ENCODE results near the gene ZNF775.

ZNF775 gene

DNA sequence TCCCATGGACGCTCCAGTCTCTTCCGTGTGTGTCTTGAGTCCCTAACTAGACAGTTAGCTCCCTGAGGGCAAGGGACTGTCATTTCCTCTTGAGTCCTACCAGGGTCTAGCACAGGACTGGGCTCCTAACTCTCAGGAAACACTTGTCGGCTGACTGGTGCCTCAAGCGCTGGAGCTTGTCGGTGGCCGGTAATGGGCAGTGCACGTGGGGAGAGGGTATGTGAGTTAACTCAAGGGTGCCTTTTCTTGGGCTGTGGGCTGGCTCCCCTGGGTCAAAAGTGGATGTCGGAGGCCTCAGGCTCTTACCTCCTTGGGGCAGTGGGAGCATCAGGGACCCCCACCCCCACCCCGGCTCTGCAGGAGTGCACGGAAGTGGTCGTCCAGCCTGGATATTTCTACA, 32.9 kb downstream of the ZNF775 start:
- H3K27me3 ChIP-seq (ENCODE audit: insufficient read depth, poor library complexity, severe bottlenecking): no peaks in the 10 kb centered on the region
- H3K27ac ChIP-seq (replicated peaks): no peak overlapping the region
- H3K4me3 ChIP-seq (replicated peaks; ENCODE audit: insufficient read depth, low read length): no peak overlapping the region
- no peak for TF ChIP-seq SPI1 (IDR thresholded peaks at IDR 0.05; ENCODE audit: borderline replicate concordance, low read depth)
- TF ChIP-seq, protein P1, sequence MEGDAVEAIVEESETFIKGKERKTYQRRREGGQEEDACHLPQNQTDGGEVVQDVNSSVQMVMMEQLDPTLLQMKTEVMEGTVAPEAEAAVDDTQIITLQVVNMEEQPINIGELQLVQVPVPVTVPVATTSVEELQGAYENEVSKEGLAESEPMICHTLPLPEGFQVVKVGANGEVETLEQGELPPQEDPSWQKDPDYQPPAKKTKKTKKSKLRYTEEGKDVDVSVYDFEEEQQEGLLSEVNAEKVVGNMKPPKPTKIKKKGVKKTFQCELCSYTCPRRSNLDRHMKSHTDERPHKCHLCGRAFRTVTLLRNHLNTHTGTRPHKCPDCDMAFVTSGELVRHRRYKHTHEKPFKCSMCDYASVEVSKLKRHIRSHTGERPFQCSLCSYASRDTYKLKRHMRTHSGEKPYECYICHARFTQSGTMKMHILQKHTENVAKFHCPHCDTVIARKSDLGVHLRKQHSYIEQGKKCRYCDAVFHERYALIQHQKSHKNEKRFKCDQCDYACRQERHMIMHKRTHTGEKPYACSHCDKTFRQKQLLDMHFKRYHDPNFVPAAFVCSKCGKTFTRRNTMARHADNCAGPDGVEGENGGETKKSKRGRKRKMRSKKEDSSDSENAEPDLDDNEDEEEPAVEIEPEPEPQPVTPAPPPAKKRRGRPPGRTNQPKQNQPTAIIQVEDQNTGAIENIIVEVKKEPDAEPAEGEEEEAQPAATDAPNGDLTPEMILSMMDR (IDR thresholded peaks at IDR 0.05; ENCODE audit: insufficient read depth, low read length): no peak
- no peak for TF ChIP-seq POLR2AphosphoS5 (IDR thresholded peaks at IDR 0.05; ENCODE audit: low read depth)
- TF ChIP-seq GABPA (IDR thresholded peaks at IDR 0.05; ENCODE audit: low read depth): no peak
- TF ChIP-seq, protein P2, sequence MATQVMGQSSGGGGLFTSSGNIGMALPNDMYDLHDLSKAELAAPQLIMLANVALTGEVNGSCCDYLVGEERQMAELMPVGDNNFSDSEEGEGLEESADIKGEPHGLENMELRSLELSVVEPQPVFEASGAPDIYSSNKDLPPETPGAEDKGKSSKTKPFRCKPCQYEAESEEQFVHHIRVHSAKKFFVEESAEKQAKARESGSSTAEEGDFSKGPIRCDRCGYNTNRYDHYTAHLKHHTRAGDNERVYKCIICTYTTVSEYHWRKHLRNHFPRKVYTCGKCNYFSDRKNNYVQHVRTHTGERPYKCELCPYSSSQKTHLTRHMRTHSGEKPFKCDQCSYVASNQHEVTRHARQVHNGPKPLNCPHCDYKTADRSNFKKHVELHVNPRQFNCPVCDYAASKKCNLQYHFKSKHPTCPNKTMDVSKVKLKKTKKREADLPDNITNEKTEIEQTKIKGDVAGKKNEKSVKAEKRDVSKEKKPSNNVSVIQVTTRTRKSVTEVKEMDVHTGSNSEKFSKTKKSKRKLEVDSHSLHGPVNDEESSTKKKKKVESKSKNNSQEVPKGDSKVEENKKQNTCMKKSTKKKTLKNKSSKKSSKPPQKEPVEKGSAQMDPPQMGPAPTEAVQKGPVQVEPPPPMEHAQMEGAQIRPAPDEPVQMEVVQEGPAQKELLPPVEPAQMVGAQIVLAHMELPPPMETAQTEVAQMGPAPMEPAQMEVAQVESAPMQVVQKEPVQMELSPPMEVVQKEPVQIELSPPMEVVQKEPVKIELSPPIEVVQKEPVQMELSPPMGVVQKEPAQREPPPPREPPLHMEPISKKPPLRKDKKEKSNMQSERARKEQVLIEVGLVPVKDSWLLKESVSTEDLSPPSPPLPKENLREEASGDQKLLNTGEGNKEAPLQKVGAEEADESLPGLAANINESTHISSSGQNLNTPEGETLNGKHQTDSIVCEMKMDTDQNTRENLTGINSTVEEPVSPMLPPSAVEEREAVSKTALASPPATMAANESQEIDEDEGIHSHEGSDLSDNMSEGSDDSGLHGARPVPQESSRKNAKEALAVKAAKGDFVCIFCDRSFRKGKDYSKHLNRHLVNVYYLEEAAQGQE (IDR thresholded peaks at IDR 0.05; ENCODE audit: insufficient replicate concordance, low read depth): no peak
- DNase-seq (ENCODE audit: low read depth in 1 of 2, low spot score in 1 of 2): no peak

DNA sequence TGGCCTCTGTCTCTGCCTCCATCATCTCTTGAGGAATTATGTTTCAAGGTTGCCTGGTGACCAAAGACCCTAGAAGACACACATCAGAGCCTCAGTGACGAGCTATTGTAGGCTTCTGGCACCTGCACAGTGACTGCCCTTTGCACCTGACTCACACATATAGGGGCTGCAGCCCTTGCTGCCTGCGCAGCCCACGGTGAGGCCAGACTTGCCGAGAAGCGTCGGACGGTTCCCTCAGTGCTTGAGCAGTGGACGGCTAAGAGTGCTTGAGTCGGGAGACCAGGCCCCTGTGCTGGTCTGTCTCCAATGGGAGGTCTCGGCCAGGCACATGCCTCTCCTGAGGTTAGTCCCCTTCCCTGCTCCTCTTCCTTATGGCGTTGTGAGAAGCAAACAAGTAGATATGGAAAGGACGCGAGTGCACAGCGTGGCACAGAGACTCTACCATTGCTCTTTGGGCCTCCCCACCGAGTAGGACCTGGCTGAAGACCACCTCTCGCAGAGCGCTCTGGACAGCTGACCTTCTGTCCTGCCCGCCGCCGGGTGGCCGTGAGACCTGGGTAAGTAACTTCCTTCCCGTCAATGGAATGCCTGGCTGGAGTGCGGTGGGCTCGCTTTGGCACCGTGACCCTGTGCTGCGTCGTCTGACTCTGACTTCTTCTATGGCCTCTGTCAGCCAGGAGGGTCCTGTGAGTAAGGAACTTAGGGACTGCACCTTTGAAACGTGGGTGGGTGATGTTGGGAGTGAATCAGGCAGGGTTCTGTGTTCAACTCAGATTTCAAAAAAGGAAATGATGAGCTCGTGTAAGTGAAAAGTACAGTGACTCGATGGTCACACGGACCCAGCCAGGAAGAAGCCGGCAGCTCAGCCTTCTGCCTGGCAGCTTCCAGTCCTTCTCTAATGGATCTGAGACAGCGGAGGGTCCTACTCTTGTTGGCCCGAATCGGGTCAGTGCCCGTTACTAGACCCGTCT, 33.7 kb downstream of the ZNF775 start:
- Histone ChIP-seq H3K4me3 (replicated peaks; ENCODE audit: insufficient read depth, low read length) (no peak overlapping the region), H3K27ac (replicated peaks) (no peak overlapping the region), H3K27me3 (ENCODE audit: insufficient read depth, poor library complexity, severe bottlenecking) (no peaks in the 10 kb centered on the region)
- DNase-seq (ENCODE audit: low read depth in 1 of 2, low spot score in 1 of 2): no peak
- TF ChIP-seq GABPA (IDR thresholded peaks at IDR 0.05; ENCODE audit: low read depth) (no peak), SPI1 (IDR thresholded peaks at IDR 0.05; ENCODE audit: borderline replicate concordance, low read depth) (no peak), POLR2AphosphoS5 (IDR thresholded peaks at IDR 0.05; ENCODE audit: low read depth) (no peak)
- TF ChIP-seq, protein P2 (IDR thresholded peaks at IDR 0.05; ENCODE audit: insufficient replicate concordance, low read depth): no peak
- TF ChIP-seq, protein P1 (IDR thresholded peaks at IDR 0.05; ENCODE audit: insufficient read depth, low read length): no peak

DNA sequence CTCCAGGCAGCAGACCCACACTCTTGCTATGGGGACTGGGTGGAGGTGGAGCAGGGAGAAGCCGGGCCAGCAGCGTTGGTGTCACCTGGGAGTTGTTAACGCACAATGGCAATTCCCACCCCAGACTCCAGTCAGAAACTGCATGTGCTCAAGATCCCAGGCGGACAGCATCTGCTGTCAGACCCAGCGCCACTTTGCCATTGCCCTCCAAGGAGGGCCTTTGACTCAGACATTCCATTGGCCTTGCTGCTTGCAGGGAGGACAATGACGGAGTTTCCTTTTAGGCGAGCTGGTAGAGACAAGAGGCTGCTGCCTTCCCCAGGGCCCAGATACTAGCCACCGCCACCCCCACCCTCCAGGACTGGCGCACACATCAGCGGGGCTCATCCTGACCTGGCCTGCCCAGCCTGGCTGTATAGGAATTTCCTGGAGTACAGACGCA, 34.5 kb downstream of the ZNF775 start:
- no peaks in the 10 kb centered on the region for H3K27me3 ChIP-seq (ENCODE audit: insufficient read depth, poor library complexity, severe bottlenecking)
- H3K4me3 ChIP-seq (replicated peaks; ENCODE audit: insufficient read depth, low read length): no peak overlapping the region

More for the DNA sequence above, 34.5 kb downstream of the ZNF775 start:
- TF ChIP-seq, protein P2 (IDR thresholded peaks at IDR 0.05; ENCODE audit: insufficient replicate concordance, low read depth): no peak
- TF ChIP-seq GABPA (IDR thresholded peaks at IDR 0.05; ENCODE audit: low read depth) (no peak), SPI1 (IDR thresholded peaks at IDR 0.05; ENCODE audit: borderline replicate concordance, low read depth) (no peak), POLR2AphosphoS5 (IDR thresholded peaks at IDR 0.05; ENCODE audit: low read depth) (no peak)
- TF ChIP-seq, protein P1 (IDR thresholded peaks at IDR 0.05; ENCODE audit: insufficient read depth, low read length): no peak
- H3K27ac ChIP-seq (replicated peaks): no peak overlapping the region
- no peak for DNase-seq (ENCODE audit: low read depth in 1 of 2, low spot score in 1 of 2)

Measured in HL-60 (cell line).